Transverse colon (tissue), 4 donors: ENCODE measurements around the gene NRF1.

Source experiments
- CTCF ChIP-seq, 5 experiments: fragments of 200-600 bp in 3 of 5; fragments of 450-650 bp in 2 of 5; sonication (generic) in 3 of 5; IDR thresholded peaks; 1 replicate in 2 of 5; 2 replicates in 3 of 5; pipeline ENCODE4 v1.5.1; 2016 to 2017; ENCODE audit warnings: antibody characterized with exemption in 5 of 5, inconsistent platforms in 3 of 5, mild to moderate bottlenecking in 2 of 5, moderate library complexity in 1 of 5
- EP300 ChIP-seq: sonication (generic); formaldehyde crosslinking; IDR thresholded peaks from one replicate; pipeline ENCODE4 v1.6.1; 2017; ENCODE audit warnings: antibody characterized with exemption, low read depth
- POLR2A ChIP-seq: fragments of 450-650 bp; IDR thresholded peaks from one replicate; pipeline ENCODE4 v1.6.1; 2016; ENCODE audit warnings: antibody characterized with exemption, mild to moderate bottlenecking, moderate library complexity
- POLR2AphosphoS5 ChIP-seq, 3 donors: sonication (generic); formaldehyde crosslinking; IDR thresholded peaks; one replicate each; pipeline ENCODE4 v1.6.1; 2016; ENCODE audit warnings: antibody characterized with exemption in 3 of 3

GRCh38 chr7:129578829-129579228 lies 32.7 kb upstream of the NRF1 start:
- TF ChIP-seq CTCF (IDR thresholded peaks at IDR 0.05), result no peak
- TF ChIP-seq POLR2AphosphoS5 (IDR thresholded peaks at IDR 0.05), result no peak
- TF ChIP-seq POLR2A, result no peak
- no peak for TF ChIP-seq EP300
